NCI-H2081 treated with DMSO at 0.1 percent for 48 hours (cell line): ENCODE results near the gene GSTM1.

ENCODE experiments used
- DNase-seq: peaks from one replicate; lab custom pipeline; 2025; lab: John Stamatoyannopoulos, UW

Gene GSTM1

GRCh38 chr1:109726728-109727373 is 39.2 kb downstream of the GSTM1 start:
- no peak for DNase-seq

- DNase-seq: no peak
These were observed 41.3 kb downstream of the GSTM1 start for GRCh38 chr1:109728870-109729269.

DNA sequence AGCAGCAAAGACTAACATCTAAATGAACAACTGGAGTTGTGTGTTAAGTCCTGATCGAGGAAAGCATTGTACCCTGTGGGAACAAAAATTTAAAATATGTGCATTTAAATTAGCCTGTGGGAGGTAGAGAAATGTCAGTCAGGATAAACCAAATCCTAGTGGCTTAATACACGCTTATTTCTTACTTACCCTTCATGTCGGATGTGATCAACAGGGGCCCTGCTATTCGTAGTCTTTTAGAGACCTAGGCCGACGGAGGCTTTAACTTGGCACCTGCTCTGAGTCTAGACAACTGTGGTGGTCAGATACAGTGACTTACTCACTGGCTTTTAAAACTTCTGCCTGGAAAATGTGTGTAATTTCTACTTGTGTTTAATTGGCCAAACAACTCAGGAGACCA is 43.0 kb downstream of the GSTM1 start:
- DNase-seq: no peak

DNA sequence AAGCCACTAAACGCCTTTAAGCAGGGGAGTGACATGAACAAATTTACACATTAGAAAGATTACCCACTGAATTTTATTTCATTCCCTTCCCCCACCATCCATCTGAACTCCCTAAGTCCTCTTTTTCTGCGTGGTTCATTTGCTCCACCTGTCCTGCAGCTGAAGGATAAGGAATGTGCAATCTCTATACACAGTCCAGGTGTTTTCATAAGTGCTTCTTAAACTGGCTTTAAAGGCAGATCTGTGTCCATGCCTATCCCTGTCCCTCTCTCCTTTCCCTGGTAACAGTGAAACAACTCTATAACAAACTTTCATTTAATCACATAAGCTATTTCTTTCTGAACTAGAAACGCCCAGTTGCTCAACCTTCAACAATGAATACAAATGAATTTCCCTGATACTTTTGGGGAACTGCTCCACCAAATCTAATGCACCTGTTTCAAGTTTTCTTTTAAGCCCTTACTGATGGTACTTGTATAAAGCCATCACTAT is 44.8 kb downstream of the GSTM1 start:
- no peak for DNase-seq

DNA sequence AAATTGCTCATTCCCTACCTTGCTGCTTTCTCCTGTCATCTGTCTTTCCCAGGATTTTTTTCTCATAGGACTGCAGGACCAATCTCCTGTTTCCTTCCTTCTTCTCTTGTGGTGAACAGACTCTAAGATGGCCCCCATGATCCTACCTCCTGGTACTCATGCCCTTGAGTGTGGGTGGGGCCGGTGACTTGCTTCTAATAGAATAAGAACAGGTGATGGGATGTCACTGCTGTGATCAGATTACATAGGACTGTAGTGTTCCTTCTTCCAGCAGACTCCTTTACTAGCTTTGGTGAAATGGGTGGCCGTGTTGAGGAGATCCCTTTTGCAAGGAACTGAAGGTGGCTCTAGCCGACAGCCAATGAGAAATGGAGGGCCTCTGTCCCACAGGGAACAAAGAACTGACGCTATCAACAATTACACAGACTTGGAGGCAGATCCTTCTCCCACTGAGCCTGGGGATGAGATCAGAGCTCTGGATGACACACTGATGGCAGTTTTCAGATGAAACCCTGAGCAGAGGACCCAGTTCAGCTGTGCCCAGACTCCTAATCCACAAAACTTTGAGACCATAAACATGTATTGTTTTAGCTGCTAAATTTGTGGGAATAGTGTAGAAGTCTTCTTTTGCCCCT is 45.7 kb downstream of the GSTM1 start:
- DNase-seq: no peak

GRCh38 chr1:109739738-109740614 is 52.4 kb downstream of the GSTM1 start:
- DNase-seq: no peak

GRCh38 chr1:109740615-109741373 is 53.2 kb downstream of the GSTM1 start, which contains the start of gene GSTM3:
GSTM3 (minus strand) TSS chr1:109741038; CDS start chr1:109740287, 751 bp downstream.
- no peak for DNase-seq
